Measurements from ENCODE around the gene MARCHF6.

GRCh38 chr5:10308844-10309243, 44.7 kb upstream of the MARCHF6 start:
- no peak for TF ChIP-seq CTCF (IDR thresholded peaks at IDR 0.05)
- no peak for TF ChIP-seq POLR2A (IDR thresholded peaks at IDR 0.05)

Data from esophagus squamous epithelium (tissue), 4 donors.